ENCODE results near the gene TM6SF1. TPM values are rescaled to one million over a fixed set of nuclear protein-coding genes. Genes with fewer than 3 reads are reported as not detected.
"Not testable (repeated sequence)": the region's sequence is repeated elsewhere in the genome, so short reads cannot be mapped to it uniquely, and the experiment has no call there.

The TM6SF1 gene
- total RNA-seq, 4 donors from 2014 or later = 6.2 to 32.0 (median 16.6) TPM

GRCh38 chr15:83163032-83163431 is 55.6 kb downstream of the TM6SF1 start:
- no peak for ATAC-seq (ENCODE audit: low FRiP score)
- no peak for DNase-seq (ENCODE audit: low spot score)
- TF ChIP-seq CTCF (IDR thresholded peaks at IDR 0.05) = no peak

- TF ChIP-seq CTCF (IDR thresholded peaks at IDR 0.05) = no peak
- DNase-seq (ENCODE audit: low spot score) = no peak
- no peak for ATAC-seq (ENCODE audit: low FRiP score)
These were observed 56.8 kb downstream of the TM6SF1 start for GRCh38 chr15:83164111-83164770.

GRCh38 chr15:83164771-83165404 is 57.4 kb downstream of the TM6SF1 start:
- no peak for ATAC-seq (ENCODE audit: low FRiP score)
- TF ChIP-seq CTCF (IDR thresholded peaks at IDR 0.05) = no peak
- DNase-seq (ENCODE audit: low spot score) = no peak

GRCh38 chr15:83166218-83166617 is 58.8 kb downstream of the TM6SF1 start:
- DNase-seq (ENCODE audit: low spot score) = no peak
- no peak for TF ChIP-seq CTCF (IDR thresholded peaks at IDR 0.05)
- ATAC-seq (ENCODE audit: low FRiP score) = no peak

GRCh38 chr15:83166830-83167229 is 59.4 kb downstream of the TM6SF1 start:
- TF ChIP-seq CTCF (IDR thresholded peaks at IDR 0.05) = no peak
- DNase-seq (ENCODE audit: low spot score) = no peak
- ATAC-seq (ENCODE audit: low FRiP score) = no peak

GRCh38 chr15:83169576-83169975 is 62.1 kb downstream of the TM6SF1 start:
- not testable (repeated sequence) for DNase-seq (ENCODE audit: low spot score); ATAC-seq (ENCODE audit: low FRiP score)

GRCh38 chr15:83170474-83171165 is 63.2 kb downstream of the TM6SF1 start:
- TF ChIP-seq CTCF (IDR thresholded peaks at IDR 0.05) = no peak
- DNase-seq (ENCODE audit: low spot score) = no peak

More at GRCh38 chr15:83170474-83171165, 63.2 kb downstream of the TM6SF1 start:
- ATAC-seq (ENCODE audit: low FRiP score) = no peak
